MM.1S (cell line): Measurements from ENCODE around the gene MACROD2.

Experiments used
- DNase-seq: peaks from one replicate; pipeline ENCODE4 v3.0.0-alpha.2; 2015
- H2AFZ ChIP-seq: fragments of 300-600 bp; sonication (generic); 2 replicates; pipeline ENCODE4 v1.6.0; 2016; ENCODE audit warnings: antibody characterized with exemption, low read length
- H3F3A ChIP-seq: fragments of 300-600 bp; sonication (generic); 2 replicates; pipeline ENCODE4 v1.6.1; 2016; ENCODE audit warnings: mild to moderate bottlenecking, antibody characterized with exemption, low read length, moderate library complexity, mixed read lengths; ENCODE audit not compliant: insufficient read depth
- H3K27ac ChIP-seq: fragments of 300-600 bp; sonication (generic); 2 replicates; pipeline ENCODE4 v1.5.1; 2016; ENCODE audit warnings: mild to moderate bottlenecking, low read length
- H3K27me3 ChIP-seq: fragments of 300-600 bp; sonication (generic); replicated peaks from 2 replicates; pipeline ENCODE4 v1.6.0; 2016; ENCODE audit warnings: low read length; ENCODE audit not compliant: insufficient read depth
- H3K36me3 ChIP-seq: fragments of 300-600 bp; sonication (generic); replicated peaks from 2 replicates; pipeline ENCODE4 v1.6.1; 2016; ENCODE audit warnings: mild to moderate bottlenecking, low read length, mixed read lengths; ENCODE audit not compliant: insufficient read depth
- H3K4me1 ChIP-seq: fragments of 300-600 bp; sonication (generic); 2 replicates; pipeline ENCODE4 v1.6.1; 2016; ENCODE audit warnings: low read length, mixed read lengths
- H3K4me2 ChIP-seq: fragments of 300-600 bp; sonication (generic); 2 replicates; pipeline ENCODE4 v1.6.0; 2016; ENCODE audit warnings: low read depth, low read length
- H3K4me3 ChIP-seq: fragments of 300-600 bp; sonication (generic); 2 replicates; pipeline ENCODE4 v1.5.1; 2016; ENCODE audit warnings: low read length, mixed read lengths
- H3K79me2 ChIP-seq: fragments of 300-600 bp; sonication (generic); 2 replicates; pipeline ENCODE4 v1.6.1; 2016; ENCODE audit warnings: mixed run types, low read length, mixed read lengths
- H3K9ac ChIP-seq: fragments of 300-600 bp; sonication (generic); 2 replicates; pipeline ENCODE4 v1.6.1; 2016; ENCODE audit warnings: low read length, mixed read lengths
- H3K9me2 ChIP-seq: fragments of 300-600 bp; sonication (generic); replicated peaks from 2 replicates; pipeline ENCODE4 v1.6.1; 2016; ENCODE audit warnings: mild to moderate bottlenecking, low read length, mixed read lengths; ENCODE audit not compliant: insufficient read depth
- H3K9me3 ChIP-seq: fragments of 300-600 bp; sonication (generic); replicated peaks from 2 replicates; pipeline ENCODE4 v1.6.1; 2016; ENCODE audit warnings: mild to moderate bottlenecking, low read length, mixed read lengths; ENCODE audit not compliant: insufficient read depth
- H4K20me1 ChIP-seq: fragments of 300-600 bp; sonication (generic); 2 replicates; pipeline ENCODE4 v1.6.1; 2016; ENCODE audit warnings: mild to moderate bottlenecking, low read length, moderate library complexity, mixed read lengths; ENCODE audit not compliant: insufficient read depth
- CTCF ChIP-seq: fragments of 300-600 bp; sonication (generic); IDR thresholded peaks from 2 replicates; pipeline ENCODE4 v1.5.1; 2016; ENCODE audit warnings: antibody characterized with exemption, low read length, mixed read lengths
- EZH2 ChIP-seq: fragments of 300-600 bp; sonication (generic); optimal IDR thresholded peaks from 2 replicates; pipeline ENCODE3; 2017; ENCODE audit warnings: low read depth, mild to moderate bottlenecking, antibody characterized with exemption, low read length, mixed read lengths
- EZH2phosphoT487 ChIP-seq: fragments of 300-600 bp; sonication (generic); IDR thresholded peaks from 2 replicates; pipeline ENCODE4 v1.6.1; 2018; ENCODE audit warnings: antibody characterized with exemption, low read length

MACROD2 gene

GRCh38 chr20:15422966-15423365, 1427.7 kb downstream of the MACROD2 start:
- Histone ChIP-seq H3F3A (no peaks in the 10 kb centered on the region), H3K27ac (no peak overlapping the region), H3K4me3 (no peak overlapping the region), H4K20me1 (no peaks in the 10 kb centered on the region), H3K9me2 (no peaks in the 10 kb centered on the region), H3K9me3 (no peaks in the 10 kb centered on the region), H2AFZ (no peak overlapping the region), H3K36me3 (no peaks in the 10 kb centered on the region), H3K79me2 (no peaks in the 10 kb centered on the region), H3K4me2 (no peak overlapping the region), H3K9ac (no peak overlapping the region), H3K4me1 (no peaks in the 10 kb centered on the region), H3K27me3 (no peaks in the 10 kb centered on the region)
- no peak for DNase-seq
- TF ChIP-seq EZH2 (no peak), CTCF (no peak), EZH2phosphoT487 (no peak)

DNA sequence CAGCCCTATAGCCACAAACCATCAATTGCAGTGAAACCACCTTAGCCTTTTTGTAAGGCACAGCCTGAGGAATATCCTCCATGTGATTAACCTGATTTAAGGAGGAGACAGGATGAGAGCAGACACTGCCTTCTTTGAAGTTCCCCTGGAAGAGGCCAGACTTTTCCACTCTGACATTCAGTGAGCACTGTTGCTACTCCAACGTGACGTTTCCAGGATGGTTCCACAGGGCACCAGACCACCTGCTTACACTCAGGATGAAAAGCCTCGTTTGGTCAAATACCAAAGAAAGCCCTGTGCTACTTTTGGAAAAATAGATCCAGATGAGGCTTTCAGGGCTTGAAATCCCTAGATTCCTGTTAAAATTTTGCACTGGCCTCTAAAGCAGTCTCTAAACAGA, 1444.2 kb downstream of the MACROD2 start:
- Histone ChIP-seq H3K9me3 (no peaks in the 10 kb centered on the region), H2AFZ (no peak overlapping the region), H3F3A (no peaks in the 10 kb centered on the region)

DNA sequence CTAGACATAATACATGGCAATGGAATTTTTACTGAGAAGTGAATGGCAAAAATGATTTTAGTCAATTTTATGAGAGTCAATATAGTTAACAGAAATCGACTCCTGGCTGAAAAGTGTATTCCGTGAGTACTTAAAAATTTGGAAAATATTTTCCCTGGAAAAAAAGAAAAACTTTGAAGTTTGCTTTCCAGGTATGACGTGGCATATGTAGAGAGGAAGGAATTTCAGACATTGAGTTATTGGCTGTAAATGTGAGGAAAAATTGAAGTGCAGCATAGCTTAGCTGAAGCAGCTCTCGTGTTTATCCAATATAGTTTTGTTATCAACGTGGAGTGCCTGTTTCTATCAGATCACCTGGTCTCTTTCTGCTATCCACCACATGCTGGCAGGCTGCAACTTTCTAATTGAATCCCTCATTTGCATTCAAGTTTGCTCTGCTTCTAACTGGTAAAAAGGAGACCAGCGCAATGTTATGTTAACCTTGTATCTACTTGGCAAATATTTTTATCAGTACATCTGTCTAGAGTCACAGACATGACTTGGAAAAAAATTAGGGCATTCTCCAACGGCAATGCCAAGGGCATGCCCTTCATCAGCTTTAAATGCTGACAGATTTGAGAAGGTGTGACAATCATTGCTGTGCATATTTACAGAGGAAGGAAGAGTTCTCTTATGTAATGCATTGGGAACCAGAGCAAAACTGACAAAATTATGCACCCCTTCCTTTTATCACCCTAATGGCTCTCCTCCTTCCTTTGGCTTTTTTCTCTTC, 1444.9 kb downstream of the MACROD2 start:
- TF ChIP-seq EZH2: no peak
- TF ChIP-seq CTCF: no peak
- TF ChIP-seq EZH2phosphoT487: no peak
- Histone ChIP-seq H2AFZ (no peak overlapping the region), H3K79me2 (no peaks in the 10 kb centered on the region), H3K36me3 (no peaks in the 10 kb centered on the region), H3K9ac (no peak overlapping the region), H3K4me1 (no peaks in the 10 kb centered on the region), H3K4me3 (no peak overlapping the region), H3K9me2 (no peaks in the 10 kb centered on the region), H3K9me3 (no peaks in the 10 kb centered on the region), H3K27me3 (no peaks in the 10 kb centered on the region), H3K27ac (no peak overlapping the region), H3K4me2 (no peak overlapping the region), H3F3A (no peaks in the 10 kb centered on the region), H4K20me1 (no peaks in the 10 kb centered on the region)
- DNase-seq: no peak

More for the DNA sequence above, 1444.2 kb downstream of the MACROD2 start:
- Histone ChIP-seq H4K20me1 (no peaks in the 10 kb centered on the region), H3K27me3 (no peaks in the 10 kb centered on the region), H3K4me1 (no peaks in the 10 kb centered on the region), H3K36me3 (no peaks in the 10 kb centered on the region), H3K79me2 (no peaks in the 10 kb centered on the region), H3K9ac (no peak overlapping the region), H3K4me3 (no peak overlapping the region), H3K4me2 (no peak overlapping the region), H3K27ac (no peak overlapping the region), H3K9me2 (no peaks in the 10 kb centered on the region)
- TF ChIP-seq EZH2phosphoT487: no peak
- TF ChIP-seq CTCF: no peak
- no peak for TF ChIP-seq EZH2
- no peak for DNase-seq
